Ovary (tissue), 9 donors: ENCODE measurements around the gene CDH1. TPM values are rescaled to one million over a fixed set of nuclear protein-coding genes. Genes with fewer than 3 reads are reported as not detected.
"Not testable (repeated sequence)": the region's sequence is repeated elsewhere in the genome, so short reads cannot be mapped to it uniquely, and the experiment has no call there.

Source experiments
- DNase-seq, 5 donors: peaks; one replicate each; pipeline ENCODE4 v3.0.0-alpha.2; 2019 to 2020
- H3K27ac ChIP-seq, 2 donors: fragments of 200-600 bp; one replicate each; pipeline versions ENCODE4 v1.5.1 to v1.8.0; 2019 to 2022
- H3K27me3 ChIP-seq: fragments of 200-600 bp; one replicate; pipeline ENCODE4 v1.8.0; 2022
- H3K36me3 ChIP-seq: fragments of 200-600 bp; sonication (generic); one replicate; pipeline ENCODE4 v1.5.1; 2019
- H3K4me1 ChIP-seq: one replicate; pipeline ENCODE4 v1.8.1; 2013; ENCODE audit warnings: mild to moderate bottlenecking, moderate library complexity; ENCODE audit not compliant: insufficient read depth
- H3K4me3 ChIP-seq: fragments of 200-600 bp; sonication (generic); one replicate; pipeline ENCODE4 v1.5.1; 2017
- H3K9me3 ChIP-seq, 2 donors: fragments of 200-600 bp in 1 of 2; sonication (generic) in 1 of 2; one replicate each; pipeline versions ENCODE4 v1.5.1 to v1.8.1; 2013 to 2019; ENCODE audit warnings: mild to moderate bottlenecking in 1 of 2, moderate library complexity in 1 of 2
- EP300 ChIP-seq: sonication (generic); formaldehyde crosslinking; IDR thresholded peaks from one replicate; pipeline ENCODE4 v1.6.1; 2017; ENCODE audit warnings: antibody characterized with exemption
- POLR2A ChIP-seq: fragments of 450-650 bp; IDR thresholded peaks from one replicate; pipeline ENCODE4 v1.6.1; 2017; ENCODE audit warnings: antibody characterized with exemption, mild to moderate bottlenecking, moderate library complexity
- WGBS, 3 donors: extraction: QIAGEN DNeasy Blood & Tissue Kit in 1 of 3; methylation state at CpG; one replicate each; pipeline versions ENCODE4 v1.1.5 to v1.1.7; 2013 to 2017; 5-methylcytosine and 5-hydroxymethylcytosine counted together
- intact Hi-C, 4 donors: fragments of 100-400 bp; cut with DNase I; formaldehyde crosslinking; loops; one replicate each; pipeline versions ENCODE4 v1.11.0 to v1.15.1; 2022 to 2023
- polyA plus RNA-seq, 2 donors: library from polyadenylated mRNA; stranded (reverse); fragments of 200-250 nt in 1 of 2; fragments of 350-450 nt in 1 of 2; fragmentation: Illumina TruSeq in 1 of 2; extraction: RNeasy Lipid Tissue Mini Kit (QIAGEN cat#74804) in 1 of 2; gene quantifications; one replicate each; pipeline ENCODE4 v1.2.3, GENCODE V29; 2013 to 2014
- total RNA-seq, 7 donors: library from RNA; depleted of rRNA in 2 of 7; stranded (reverse); fragments of >200 nt in 2 of 7; fragmentation: NEBNext Ultra II Directional in 3 of 7; extraction: Animal tissue kit (Norgen Biotek cat#: 25700) in 3 of 7; gene quantifications; one replicate each; pipeline versions ENCODE4 v1.1.0 to v1.2.4, GENCODE V29; 2016 to 2023
- TF ChIP-seq, protein P1 (sequence below), 3 donors: fragments of 450-650 bp in 2 of 3; fragments of 200-600 bp in 1 of 3; IDR thresholded peaks; one replicate each; pipeline versions ENCODE4 v1.5.1 to v1.8.0; 2016 to 2022; ENCODE audit warnings: antibody characterized with exemption in 3 of 3, mild to moderate bottlenecking in 1 of 3
- donor health status: DM: no; HTN: no; CAD: no; lungs with moderate emphysema.
- donor health status: DM: no; HTN: no; CAD: no.
- donor health status: Bipolar disorder and iron deficiency.
- donor health status: DM: yes; HTN: yes; CAD: no.
- donor health status: DM: no; HTN: no; CAD: no.
- donor health status: DM: yes; HTN: yes; CAD: no.

The CDH1 gene
- total and polyA plus RNA-seq, 9 donors, result 1.1 to 118 (median 9.1) TPM

DNA sequence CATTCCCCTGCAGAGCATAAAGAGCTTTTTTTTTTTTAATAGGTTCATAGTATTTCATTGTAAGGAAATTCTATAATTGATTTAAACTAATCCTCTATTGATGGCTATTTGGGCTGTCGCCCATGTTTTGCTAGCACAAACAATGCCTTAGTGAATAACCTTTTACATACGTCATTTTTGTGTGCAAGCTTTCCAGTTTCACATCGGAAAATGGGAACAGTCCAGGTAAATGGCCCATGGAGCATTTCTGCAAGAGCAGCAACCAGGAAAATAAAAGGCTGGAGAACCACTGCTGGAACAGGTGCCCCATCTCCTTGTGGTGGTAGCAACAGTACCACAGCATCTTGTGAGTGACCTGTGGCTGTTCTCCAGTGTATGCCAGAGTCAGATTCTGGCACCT, 48.6 kb downstream of the CDH1 start:
- H3K27ac ChIP-seq, result no peak overlapping the region
- no peak for TF ChIP-seq POLR2A
- TF ChIP-seq, protein P1, sequence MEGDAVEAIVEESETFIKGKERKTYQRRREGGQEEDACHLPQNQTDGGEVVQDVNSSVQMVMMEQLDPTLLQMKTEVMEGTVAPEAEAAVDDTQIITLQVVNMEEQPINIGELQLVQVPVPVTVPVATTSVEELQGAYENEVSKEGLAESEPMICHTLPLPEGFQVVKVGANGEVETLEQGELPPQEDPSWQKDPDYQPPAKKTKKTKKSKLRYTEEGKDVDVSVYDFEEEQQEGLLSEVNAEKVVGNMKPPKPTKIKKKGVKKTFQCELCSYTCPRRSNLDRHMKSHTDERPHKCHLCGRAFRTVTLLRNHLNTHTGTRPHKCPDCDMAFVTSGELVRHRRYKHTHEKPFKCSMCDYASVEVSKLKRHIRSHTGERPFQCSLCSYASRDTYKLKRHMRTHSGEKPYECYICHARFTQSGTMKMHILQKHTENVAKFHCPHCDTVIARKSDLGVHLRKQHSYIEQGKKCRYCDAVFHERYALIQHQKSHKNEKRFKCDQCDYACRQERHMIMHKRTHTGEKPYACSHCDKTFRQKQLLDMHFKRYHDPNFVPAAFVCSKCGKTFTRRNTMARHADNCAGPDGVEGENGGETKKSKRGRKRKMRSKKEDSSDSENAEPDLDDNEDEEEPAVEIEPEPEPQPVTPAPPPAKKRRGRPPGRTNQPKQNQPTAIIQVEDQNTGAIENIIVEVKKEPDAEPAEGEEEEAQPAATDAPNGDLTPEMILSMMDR (IDR thresholded peaks at IDR 0.05), result no peak
- TF ChIP-seq EP300, result no peak

DNA sequence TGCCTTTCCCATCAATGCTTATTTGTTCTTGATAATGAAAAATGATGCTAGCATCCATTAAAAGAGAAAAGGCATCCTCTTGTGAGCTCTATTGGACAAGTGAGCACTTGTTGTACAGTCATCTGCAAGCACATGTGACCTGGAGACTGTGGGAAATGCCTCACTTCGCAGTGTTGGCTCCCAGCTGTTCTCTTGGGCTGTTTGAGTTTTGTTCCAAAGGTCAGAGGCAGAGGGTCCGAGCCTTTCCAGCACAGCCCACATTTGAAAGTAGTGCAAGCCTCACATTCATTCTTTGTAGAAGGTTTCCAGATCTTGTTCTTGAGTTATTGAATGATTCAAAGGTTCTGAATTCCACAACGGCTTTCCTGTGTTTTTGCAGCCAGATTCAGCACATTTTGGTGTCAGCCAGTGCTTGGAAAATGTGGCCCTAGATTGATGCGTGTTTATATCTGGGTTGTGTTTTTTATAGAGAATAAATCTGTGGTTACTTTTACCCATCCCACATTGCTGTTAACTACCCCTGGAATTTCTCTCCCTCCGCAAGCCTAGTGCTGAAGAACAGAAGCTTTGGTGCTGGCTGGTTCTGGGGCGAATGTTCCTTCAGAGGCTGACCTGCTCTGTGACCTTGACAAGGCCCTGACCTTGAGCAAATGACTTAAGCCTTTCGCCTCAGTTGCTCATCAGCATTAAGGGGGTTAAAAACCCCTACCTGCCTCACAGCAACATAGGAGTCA, 49.8 kb downstream of the CDH1 start:
- 12 to 18% (median 17%) methylated on average over 7 of the region's 7 CpGs for WGBS, 3 donors
- H3K4me3 ChIP-seq, result no peak overlapping the region
- no peaks in the 10 kb centered on the region for H3K27me3 ChIP-seq
- no peak overlapping the region for H3K27ac ChIP-seq
- intact Hi-C loops, result no loop called here
- DNase-seq, result peak; percentile 36 to 50 (median 37)
- TF ChIP-seq POLR2A, result no peak
- TF ChIP-seq EP300, result no peak
- TF ChIP-seq, protein P1 (IDR thresholded peaks at IDR 0.05), result no peak
- no peaks in the 10 kb centered on the region for H3K9me3 ChIP-seq
- H3K36me3 ChIP-seq, result no peaks in the 10 kb centered on the region
- peaks cover 9% of the 10 kb centered on the region for H3K4me1 ChIP-seq

More for the DNA sequence above, 48.6 kb downstream of the CDH1 start:
- intact Hi-C loops, result no loop called here
- WGBS, 3 donors, result 93 to 96% (median 95%) methylated on average over 3 of the region's 3 CpGs
- peaks cover 6% of the 10 kb centered on the region for H3K4me1 ChIP-seq
- no peaks in the 10 kb centered on the region for H3K36me3 ChIP-seq
- DNase-seq, result no peak
- H3K9me3 ChIP-seq, result no peaks in the 10 kb centered on the region
- no peaks in the 10 kb centered on the region for H3K27me3 ChIP-seq
- no peak overlapping the region for H3K4me3 ChIP-seq

DNA sequence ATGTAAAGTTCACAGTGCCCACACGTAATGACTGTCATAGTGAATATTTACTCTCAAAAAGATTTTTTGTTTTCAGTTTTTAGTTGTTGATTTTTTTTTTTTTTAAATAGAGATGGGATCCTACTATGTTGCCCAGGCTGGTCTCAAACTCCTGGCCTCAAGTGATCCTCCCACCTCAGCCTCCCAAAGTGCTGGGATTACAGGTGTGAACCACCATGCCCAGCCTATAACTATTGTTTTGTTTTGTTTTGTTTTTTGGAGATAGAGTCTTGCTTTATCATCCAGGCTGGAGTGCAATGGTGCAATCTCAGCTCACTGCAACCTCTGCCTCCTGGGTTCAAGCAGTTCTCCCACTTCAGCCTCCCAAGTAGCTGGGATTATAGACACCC, 50.3 kb downstream of the CDH1 start:
- WGBS, 3 donors, result 70 to 82% (median 76%) methylated on average over 1 of the region's 1 CpG
- H3K27ac ChIP-seq, H3K9me3 ChIP-seq, H3K36me3 ChIP-seq, H3K4me1 ChIP-seq, intact Hi-C loops, H3K27me3 ChIP-seq, H3K4me3 ChIP-seq, DNase-seq: not testable (repeated sequence)

DNA sequence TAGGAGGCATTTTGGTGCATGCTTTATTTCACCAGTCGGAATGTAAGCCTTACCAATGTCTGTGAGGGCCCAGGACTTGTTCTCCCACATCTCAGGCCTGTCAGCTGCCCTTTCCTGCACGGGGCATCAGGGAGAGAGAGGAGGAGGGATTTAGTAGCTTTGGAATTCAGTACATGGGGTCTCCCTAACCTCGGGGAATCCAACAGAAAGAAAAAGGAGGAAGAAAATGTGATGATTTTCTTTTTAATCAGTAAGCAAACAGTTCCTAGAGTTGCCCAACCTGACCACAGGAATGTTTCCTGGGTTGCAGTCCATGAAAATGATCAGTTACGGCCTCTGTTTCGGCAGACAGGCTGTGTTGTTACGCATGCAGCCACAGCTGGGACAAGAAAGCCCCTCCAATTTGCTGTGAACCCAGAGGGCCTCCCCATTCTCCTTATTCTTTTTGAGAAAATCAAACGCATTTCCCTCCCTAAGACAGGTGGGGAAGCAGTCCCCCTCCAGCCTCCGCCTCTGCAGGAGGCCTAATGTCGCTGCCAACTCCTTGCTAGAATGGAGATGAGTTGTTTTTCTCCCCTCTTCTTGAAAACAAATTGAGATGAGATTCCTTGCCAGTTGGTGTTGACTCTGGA, 53.2 kb downstream of the CDH1 start:
- H3K27ac ChIP-seq, result peak overlapping the region in 1 of 2 donors; percentile 10
- peaks cover 9% of the 10 kb centered on the region for H3K4me1 ChIP-seq
- TF ChIP-seq, protein P1 (IDR thresholded peaks at IDR 0.05), result no peak
- TF ChIP-seq EP300 (no peak), POLR2A (no peak)
- H3K4me3 ChIP-seq, result no peak overlapping the region
- 15 to 27% (median 23%) methylated on average over 9 of the region's 9 CpGs for WGBS, 3 donors
- H3K36me3 ChIP-seq, result no peaks in the 10 kb centered on the region
- H3K27me3 ChIP-seq, result no peaks in the 10 kb centered on the region
- intact Hi-C loops, result no loop called here
- peak in 4 of 5 donors; percentile 25 to 48 (median 44) for DNase-seq
- no peaks in the 10 kb centered on the region for H3K9me3 ChIP-seq

DNA sequence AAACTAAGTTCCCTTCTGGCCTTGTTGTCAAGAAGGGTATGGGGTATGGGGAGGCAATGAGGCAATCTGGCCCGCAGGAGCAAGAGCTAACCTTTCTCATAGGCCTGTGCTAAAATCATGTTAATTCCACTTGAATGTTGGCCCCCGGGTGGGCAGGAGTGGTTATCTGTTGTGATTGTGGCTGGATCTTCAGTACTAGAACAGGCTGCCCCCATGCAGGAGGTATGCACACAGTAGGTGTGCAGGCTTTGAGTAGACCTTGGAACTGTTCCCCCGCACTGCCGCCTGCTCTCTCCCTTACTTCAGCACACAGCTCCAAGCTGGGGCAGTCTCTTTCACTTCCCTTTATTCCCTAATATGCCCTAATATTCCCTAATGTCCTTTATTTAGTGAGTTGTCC, 53.9 kb downstream of the CDH1 start:
- intact Hi-C loops, result no loop called here
- no peak for DNase-seq
- Histone ChIP-seq H3K27me3 (no peaks in the 10 kb centered on the region), H3K9me3 (no peaks in the 10 kb centered on the region), H3K4me1 (peaks cover 9% of the 10 kb centered on the region), H3K36me3 (no peaks in the 10 kb centered on the region), H3K4me3 (no peak overlapping the region), H3K27ac (peak overlapping the region in 1 of 2 donors; percentile 10)
- no peak for TF ChIP-seq EP300
- WGBS, 3 donors, result 67 to 75% (median 71%) methylated on average over 4 of the region's 4 CpGs
